ENCODE data around the gene NT5M.

- TF ChIP-seq CTCF (conservative IDR thresholded peaks at IDR 0.05; ENCODE audit: low read depth, low read length): no peak
- no peak for TF ChIP-seq EZH2 (IDR thresholded peaks at IDR 0.05; ENCODE audit: low read length, unreplicated experiment)
- no peak for TF ChIP-seq EZH2phosphoT487 (IDR thresholded peaks at IDR 0.05; ENCODE audit: borderline replicate concordance, low read length)
These were observed 27.2 kb upstream of the NT5M start for GRCh38 chr17:17275971-17276370.
